ENCODE measurements around the gene CDCA3.
A peak's percentile ranks its signal among the peaks of the same experiment; 100 is the strongest.

Gene CDCA3

DNA sequence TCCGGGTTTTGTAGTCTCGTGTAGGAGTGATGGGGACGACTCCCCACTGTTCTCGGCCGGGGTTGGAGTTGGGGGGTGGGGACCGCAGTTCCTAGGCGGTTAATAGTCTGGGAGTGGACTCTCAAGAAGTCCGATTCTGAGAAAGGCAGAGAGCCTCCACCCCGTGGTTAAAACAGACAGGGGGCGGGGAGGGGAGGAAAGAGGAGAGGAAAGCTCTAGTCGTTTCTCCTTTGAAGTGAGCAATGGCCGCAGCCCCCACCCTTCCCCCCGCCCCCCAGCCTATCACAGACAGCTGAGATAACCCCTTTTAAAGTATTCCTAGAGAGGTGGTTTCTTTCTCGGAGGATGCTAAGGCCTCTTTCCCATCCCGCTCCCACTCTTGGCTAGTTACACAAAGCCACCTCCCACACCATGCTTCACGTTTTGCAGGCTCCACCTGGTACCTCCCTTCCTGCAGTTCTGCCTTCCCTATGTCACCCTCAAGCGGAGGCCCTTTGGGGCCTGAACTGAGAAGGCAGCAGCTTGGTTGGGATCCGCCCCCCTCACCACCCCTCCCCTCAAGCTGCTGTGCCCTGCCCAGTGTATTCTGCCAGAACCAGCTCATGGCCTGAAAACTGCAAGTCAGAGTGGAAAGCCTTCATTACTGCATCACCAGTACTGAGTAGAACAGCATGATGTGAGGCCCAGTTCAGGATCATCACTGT is 1.7 kb upstream of the CDCA3 start:
- peak; percentile 38 for DNase-seq (ENCODE audit: low read depth)

DNA sequence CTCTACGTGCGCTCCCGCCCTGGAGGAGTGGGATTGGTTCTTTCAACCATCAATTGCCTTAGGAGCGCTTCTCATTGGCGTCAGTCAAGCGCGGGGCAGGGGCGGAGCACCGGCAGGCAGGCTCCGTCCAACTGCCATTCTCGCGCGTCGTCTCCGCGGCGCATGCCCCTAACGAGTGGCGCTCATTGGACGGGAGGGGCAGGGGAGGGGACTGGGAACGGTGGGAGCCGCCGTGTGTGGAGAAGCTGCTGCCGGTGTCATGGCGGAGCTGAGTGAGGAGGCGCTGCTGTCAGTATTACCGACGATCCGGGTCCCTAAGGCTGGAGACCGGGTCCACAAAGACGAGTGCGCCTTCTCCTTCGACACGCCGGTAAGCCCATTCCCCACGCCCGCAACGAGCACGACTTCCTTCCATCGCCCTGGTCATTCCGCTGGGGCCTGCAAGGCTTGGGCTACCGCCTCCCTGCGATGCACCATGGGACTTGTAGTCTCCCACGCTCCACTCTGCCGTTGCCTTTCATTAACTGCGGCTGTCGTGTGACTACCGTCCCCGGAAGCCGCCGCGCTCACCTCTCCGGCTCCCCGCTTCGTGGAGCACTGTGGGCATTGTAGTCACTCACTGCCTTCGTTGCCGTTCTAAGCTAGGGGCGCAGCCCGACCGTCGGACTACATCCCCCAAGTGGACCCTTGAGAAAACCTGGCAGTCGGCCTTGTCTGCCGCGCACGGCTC is 1.0 kb upstream of the CDCA3 start, which contains the start of gene USP5:
Gene USP5 (plus strand): TSS at position 230 of the 730 bp plus-strand sequence. CDS start 30 bp downstream, at position 260.
- peak; percentile 98 for DNase-seq (ENCODE audit: low read depth)

DNA sequence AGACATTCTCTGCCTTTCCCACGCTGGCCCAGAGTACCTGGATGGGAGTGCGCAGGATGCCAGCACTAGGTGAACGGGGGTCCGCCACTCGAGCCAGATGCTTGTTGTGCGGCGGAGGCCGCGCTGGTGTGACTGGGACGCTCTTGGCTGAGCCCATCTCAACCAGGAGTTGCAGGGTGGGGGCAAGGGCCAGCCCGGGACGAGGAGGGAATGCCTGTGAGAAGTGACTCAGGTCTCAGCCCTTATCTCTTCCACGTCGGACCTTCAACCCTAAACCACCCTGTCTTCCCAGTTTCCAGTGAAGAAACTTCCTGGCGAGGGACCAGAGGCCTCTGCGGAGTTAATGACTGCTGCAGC is 312 bp downstream of the CDCA3 start:
- no peak for DNase-seq (ENCODE audit: low read depth)

DNA sequence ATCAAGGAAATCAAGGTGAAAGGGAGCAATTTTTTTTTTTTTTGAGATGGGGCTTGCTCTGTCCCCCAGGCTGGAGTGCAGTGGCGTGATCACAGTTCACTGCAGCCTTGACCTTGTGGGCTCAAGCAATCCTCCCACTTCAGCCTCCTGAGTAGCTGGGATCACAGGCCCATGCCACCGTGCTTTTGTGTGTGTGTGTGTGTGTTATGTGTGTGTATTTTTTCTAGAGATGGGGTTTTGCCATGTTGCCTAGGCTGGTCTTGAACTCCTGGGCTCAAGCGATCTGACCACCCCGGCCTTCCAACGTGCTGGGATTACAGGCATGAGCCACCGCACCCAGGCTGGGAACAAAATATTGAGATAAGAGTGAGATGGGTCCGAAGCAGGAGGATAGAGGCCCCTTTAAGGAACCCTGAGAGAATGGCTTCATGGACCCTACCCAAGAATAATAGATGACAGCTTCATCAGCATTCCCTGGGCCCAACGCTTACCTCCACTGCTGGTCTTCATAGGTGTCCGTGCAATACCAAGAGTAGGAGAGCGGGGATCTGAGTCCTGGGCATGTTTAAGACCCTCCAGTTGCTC is 1.0 kb downstream of the CDCA3 start:
- no peak for DNase-seq (ENCODE audit: low read depth)

DNA sequence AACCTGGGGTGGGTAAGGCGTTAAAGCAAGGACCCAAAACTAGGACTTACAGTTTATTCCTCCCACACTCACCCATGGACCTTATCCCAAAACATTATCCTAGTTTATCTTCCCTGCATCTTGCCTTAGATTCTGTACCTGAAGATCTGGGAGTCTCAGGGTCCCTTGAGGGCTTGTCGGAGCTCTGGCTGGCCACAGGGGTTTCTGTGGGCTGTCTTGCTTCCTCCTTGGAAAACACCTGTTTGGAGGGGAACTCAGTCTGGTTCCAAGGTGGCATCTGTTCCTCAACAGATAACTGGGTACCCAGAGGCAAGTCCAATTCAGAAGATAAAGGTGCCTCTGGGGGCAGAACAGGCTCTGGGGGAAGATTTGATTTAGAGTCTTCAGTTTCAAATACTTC is 1.7 kb downstream of the CDCA3 start:
- no peak for DNase-seq (ENCODE audit: low read depth)

DNA sequence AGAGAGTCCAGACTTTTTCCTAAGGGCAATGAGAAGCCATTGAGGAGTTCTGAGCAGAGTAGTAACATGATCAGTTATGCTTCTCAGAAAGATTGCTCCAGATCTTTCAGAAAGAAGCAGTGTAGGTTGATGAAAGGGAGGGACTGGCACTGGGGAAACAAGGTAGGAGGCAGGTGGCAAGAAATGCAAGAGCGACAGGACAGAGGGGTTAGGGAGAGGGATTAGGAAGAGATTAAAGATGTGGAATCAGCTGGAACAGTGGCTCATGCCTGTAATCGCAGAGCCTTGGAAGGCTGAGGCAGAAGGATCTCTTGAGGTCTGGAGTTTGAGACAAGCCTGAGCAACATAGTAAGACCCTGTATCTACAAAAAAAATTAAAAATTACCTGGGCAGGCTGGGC is 3.4 kb downstream of the CDCA3 start:
- no peak for DNase-seq (ENCODE audit: low read depth)

DNA sequence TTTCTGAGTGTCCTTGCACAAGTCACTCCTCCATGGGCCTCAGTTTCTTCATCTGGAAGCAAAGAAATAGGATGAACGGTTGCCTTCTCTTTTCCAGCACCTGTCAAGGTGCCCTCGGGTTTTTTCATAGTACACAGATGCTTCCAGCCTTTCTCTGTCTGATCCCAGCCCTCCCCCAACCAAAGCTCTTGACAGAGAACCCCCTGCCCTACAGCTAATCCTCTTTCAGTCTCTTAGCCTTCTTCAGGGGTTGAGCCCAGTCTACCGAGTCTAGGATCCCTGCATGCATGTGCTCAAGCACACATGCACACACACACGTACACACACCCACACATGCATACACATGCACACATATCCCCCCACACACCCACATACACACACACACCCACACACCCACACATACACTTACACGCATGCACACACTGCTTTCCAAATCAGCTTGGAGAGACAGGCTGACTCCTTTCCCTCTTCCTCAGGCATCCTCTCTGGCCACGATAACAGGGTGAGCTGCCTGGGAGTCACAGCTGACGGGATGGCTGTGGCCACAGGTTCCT is 4.7 kb downstream of the CDCA3 start:
- DNase-seq (ENCODE audit: low read depth): no peak

DNA sequence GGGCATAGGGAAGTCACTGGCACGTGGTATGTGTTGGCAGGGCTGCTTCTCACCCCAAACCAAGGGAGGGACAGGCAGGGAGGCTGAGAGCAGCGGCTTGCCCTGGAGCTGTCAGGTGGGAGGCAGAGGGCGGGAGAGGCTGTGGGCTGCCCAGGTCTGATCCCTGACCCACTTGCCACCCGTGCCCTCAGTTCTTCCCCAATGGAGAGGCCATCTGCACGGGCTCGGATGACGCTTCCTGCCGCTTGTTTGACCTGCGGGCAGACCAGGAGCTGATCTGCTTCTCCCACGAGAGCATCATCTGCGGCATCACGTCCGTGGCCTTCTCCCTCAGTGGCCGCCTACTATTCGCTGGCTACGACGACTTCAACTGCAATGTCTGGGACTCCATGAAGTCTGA is 5.7 kb downstream of the CDCA3 start:
- DNase-seq (ENCODE audit: low read depth): no peak

DNA sequence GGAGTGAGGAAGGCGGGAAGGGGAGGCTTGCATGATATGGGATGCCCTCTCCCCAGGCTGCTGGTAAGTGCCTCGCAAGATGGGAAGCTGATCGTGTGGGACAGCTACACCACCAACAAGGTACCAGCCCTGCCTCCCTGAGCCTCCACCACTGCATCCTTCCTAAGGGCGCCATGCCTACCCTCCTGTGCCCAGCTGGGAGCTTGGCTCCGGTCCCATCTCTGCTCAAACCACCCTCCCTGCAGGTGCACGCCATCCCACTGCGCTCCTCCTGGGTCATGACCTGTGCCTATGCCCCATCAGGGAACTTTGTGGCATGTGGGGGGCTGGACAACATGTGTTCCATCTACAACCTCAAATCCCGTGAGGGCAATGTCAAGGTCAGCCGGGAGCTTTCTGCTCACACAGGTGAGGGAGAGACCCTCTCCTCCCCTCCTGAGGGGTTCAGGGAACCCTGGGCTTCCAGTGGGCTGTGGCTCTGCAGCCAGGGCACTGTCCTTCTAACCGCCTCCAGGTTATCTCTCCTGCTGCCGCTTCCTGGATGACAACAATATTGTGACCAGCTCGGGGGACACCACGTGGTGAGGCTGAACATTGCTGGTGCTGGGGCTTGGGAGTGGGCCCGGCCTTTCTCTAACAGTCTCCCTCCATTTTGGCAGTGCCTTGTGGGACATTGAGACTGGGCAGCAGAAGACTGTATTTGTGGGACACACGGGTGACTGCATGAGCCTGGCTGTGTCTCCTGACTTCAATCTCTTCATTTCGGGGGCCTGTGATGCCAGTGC is 7.8 kb downstream of the CDCA3 start:
- no peak for DNase-seq (ENCODE audit: low read depth)

DNA sequence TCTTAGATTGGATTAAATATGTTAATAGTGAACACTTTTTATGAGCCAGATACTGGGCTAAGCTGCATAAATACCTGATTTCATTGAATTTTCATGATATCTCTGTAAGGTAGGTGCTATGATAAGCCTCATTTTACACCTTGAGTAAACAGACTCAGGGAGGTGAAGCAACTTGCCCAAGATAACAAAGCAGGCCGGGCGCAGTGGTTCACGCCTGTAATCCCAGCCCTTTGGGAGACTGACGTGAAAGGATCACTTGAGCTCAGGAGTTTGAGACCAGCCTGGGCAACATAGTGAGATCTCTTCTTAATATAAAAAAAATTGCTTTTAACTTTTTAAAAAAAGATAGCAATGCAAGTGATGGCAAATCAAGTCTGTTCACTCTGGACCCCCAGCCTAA is 9.0 kb downstream of the CDCA3 start:
- DNase-seq (ENCODE audit: low read depth): no peak

DNA sequence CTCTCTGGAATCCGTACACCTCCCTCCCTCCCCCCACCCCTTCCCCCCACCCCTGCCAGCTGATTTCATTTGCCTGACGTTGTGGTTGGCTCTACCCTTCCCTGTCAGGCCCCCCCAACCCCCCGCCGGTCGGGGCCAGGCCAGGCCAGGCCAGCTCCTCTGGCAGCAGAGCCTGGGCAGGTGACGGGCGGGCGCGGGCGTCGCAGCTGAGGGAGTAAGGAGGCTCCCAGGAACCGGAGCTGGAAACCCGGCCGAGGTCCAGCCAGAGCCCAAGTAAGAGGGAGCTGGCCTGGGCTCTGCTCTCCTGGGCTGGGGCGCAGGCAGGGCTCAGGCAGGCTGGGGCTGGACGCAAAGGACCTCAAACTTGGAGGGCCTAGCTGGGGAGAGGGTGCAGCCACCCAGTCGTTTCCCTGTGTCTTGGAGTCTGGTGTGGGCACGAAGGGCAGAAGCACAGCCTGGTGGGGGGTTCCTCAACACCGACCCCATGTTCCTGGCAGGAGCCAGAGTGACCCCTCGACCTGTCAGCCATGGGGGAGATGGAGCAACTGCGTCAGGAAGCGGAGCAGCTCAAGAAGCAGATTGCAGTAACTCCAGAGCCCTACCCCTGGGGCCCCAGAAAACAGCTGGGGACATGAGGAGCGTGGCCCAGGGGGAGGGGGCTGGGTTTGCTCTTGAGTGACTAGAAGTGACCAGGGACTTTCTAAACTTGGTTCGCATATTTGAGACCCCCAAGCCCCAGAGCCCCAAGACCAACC is 10.1 kb downstream of the CDCA3 start, which contains the start of gene GNB3:
Gene GNB3 (plus strand): TSS at position 165 of the 755 bp plus-strand sequence. CDS start 363 bp downstream, at position 528.
- no peak for DNase-seq (ENCODE audit: low read depth)

DNA sequence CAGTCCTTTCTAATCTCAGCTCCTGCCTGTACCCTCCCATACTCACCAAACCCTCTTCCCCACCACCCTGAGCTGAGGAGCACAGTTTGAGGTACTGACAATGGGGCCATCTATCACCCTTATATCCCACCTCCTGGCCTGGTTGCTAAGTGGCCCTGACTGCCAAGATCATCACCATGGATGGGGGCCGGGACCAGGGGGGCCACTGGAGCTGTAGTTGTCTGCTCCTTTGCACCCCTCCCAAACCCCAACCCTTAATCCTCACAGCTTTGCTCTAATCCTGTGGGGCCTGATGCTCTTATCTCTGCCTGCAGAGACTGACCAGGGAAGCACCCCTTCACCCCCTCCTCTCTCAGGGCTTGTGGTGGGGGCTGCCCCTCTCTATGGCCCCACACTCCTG is 10.8 kb downstream of the CDCA3 start:
- no peak for DNase-seq (ENCODE audit: low read depth)

DNA sequence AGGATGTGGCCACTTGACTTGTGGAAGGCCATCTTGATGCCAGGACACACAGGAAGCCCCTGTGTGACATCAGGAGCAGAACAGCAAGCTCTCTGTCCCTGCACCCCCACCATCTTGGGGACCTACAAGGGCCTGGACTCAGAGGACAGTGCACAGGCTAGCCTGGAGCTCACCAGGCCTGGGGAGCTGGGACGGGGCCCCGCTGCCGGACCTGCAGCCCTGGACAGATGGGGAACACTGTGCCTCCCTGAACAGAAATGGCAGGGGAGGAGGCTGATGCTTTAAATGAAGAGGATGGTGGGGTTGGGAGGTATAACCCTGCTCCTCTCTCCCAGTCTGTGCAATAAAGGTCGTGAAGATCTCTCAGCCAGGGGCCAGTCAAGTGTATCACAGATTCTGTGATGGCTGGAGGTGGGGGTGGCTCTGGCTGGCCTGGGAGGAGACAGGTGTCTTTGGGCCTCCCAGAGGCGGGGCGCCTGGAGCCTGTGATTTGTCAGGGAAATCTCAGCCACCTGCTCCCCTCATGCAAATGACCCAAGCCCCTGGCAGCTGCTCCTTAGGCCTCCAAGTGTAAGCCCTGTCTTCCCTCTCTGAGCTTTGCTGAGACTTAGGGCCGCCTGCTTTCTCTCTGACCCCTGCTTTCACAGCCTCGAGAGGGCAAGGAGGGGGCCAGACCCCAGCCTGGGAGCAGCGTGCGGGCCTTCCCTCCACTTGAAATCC is 11.4 kb downstream of the CDCA3 start:
- DNase-seq (ENCODE audit: low read depth): no peak

DNA sequence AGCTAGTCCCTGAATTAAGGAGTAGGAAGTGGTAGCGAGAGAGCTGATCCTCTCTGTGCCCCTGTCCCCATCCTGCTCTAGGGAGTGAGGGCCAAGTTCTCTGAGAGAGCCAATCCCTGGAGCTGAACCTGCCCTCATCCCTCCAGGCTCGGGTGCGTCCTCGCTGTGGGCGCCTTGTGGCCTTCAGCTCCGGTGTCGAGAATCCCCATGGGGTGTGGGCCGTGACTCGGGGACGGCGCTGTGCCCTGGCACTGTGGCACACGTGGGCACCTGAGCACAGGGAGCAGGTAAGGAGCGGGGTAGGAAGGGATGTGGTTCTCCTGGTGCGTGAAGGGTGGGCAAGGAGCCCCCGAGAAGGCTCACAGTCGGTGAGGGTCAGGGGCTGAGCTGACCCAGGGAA is 12.2 kb downstream of the CDCA3 start:
- no peak for DNase-seq (ENCODE audit: low read depth)

DNA sequence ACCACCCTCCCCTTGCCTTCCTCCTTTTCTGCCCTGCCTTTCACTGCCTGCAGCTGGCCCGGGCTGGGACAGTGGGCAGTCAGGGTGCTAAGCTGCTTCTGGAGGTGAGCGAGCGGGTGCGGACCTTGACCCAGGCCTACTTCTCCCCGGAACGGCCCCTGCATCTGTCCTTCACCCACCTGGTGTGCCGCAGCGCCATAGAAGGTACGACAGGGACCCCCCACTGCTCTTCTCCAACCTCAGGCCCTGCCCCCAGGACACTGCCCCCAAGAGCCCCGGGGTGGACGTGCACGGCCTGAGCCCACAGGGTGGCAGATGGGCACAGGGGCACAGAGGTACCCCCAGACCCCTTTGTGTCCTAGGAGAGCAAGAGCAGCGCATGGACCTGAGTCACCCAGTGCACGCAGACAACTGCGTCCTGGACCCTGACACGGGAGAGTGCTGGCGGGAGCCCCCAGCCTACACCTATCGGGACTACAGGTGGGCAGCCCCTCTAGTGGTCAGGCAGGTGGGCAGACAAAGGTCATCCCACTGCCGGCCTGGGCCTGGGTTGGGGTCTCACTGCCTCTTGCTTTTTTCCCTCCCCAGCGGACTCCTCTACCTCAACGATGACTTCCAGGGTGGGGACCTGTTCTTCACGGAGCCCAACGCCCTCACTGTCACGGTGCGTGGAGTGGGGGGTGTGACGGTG is 13.6 kb downstream of the CDCA3 start:
- DNase-seq (ENCODE audit: low read depth): no peak

DNA sequence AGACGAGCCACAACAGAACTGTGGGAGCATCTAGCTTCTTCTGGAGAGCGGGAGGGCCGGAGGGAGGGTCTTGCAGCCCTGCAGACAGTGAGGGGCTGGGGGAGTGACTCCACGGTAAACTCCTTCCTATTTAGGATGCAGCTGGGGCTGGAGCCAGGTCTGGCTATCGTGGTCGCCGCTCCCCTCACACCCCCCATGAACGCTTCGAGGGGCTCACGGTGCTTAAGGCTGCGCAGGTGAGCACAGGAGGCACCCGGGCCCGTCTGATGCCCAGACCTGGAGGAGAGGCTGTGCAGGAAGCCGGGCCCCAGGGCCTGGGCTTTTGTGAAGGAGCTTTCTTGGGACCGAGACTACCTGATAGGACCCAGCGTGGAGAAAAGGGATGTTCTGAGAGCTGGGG is 14.2 kb downstream of the CDCA3 start:
- no peak for DNase-seq (ENCODE audit: low read depth)

DNA sequence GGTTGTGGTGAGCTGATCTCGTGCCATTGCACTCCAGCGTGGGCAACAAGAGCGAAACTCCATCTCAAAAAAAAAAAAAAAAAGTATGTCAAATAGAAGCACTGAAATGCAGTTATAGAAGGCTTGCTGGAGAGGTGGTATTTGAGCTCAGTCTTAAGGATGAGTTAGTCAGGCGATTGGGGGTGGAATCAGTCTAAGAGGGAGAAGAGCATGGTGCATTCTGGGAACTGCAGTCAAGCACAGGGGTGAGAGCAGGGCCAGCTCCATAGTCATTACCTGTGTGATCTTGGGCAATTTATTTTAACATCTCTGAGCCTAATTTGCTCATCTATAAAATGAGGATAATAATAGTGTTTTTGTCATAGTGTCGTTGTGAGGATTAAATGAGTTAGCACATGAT is 16.2 kb downstream of the CDCA3 start:
- no peak for DNase-seq (ENCODE audit: low read depth)

DNA sequence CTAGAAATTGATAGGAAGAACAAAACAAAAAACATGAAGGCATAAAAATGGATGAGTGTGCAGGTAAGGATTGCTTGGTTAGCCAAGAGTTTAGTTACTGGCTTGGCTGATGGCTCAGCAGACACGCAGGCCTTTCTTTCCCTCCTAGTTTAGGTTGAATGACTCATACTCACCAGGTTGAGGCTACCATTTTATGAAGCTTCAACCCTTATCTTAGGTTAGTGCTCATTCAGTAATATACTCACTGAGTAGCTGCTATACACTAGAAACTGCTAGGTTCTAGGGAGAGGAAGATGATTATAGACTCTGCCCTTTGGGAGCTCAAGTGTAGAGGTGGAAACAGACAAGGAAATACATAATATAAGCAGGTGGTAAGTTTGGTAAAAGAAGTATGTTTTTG is 16.8 kb downstream of the CDCA3 start:
- DNase-seq (ENCODE audit: low read depth): no peak

DNA sequence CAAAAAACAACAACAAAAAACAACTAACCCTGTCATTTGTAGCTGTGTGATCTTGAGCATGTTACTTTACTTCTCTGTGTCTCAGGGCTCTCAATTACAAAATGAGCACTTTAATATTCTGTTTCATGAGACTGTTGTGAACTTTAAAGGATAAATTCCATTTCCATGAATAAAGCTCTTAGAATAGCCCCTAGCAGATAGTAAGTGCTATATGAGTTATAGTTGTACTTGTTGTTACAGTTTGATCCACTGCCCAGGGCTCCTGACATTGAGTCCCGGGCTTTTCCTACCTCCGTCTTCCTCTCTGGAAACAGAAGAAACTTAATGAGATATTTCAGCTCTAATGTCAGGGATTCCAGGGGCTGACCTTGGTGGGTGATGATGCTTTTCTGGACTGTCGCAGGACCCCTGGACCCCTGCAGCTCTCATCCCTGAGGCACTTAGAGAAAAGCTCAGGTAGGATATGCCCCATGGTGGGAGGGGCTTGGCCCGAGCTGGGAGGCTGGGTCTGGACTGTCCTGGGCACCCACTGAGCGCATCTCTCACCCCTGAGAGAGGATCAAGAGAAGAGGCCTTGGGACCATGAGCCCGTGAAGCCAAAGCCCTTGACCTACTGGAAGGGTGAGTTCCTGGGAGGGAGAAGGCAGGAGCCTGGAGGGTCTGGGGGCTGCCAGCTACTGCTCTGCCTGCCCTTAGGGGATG is 17.7 kb downstream of the CDCA3 start:
- no peak for DNase-seq (ENCODE audit: low read depth)

DNA sequence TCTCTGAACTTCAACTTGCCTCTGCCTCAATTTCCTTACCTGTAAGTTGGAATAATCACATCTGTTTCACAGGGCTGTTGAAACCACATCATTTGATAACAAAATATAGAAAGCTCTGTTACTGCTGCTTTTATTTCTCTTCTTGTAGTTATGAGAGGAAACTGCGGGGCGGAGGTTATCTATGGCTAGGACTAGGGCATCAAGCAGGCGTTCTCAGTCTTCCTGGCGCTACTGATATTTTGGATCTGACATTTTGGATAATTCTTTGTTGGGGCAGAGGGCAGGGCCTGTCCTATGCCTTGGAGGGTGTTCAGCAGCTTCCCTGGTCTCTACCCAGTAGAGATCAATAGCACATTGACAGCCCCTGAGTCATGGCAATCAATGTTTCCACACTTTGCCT is 19.0 kb downstream of the CDCA3 start:
- no peak for DNase-seq (ENCODE audit: low read depth)

All from activated T-helper 1 cell treated with Interleukin-2 at 50 U/mL for 16 hours (primary cell).